Mucosa of descending colon (tissue), 3 donors: ENCODE results near the gene GLDN. TPM values are rescaled to one million over a fixed set of nuclear protein-coding genes. Genes with fewer than 3 reads are reported as not detected.

Experiments used
- ATAC-seq: fragments of 200-7000 bp; cut with Tn5 transposase; one replicate; pipeline ENCODE4 v1.9.1; 2020; ENCODE audit warnings: mild to moderate bottlenecking, moderate library complexity
- DNase-seq, 3 donors: peaks; one replicate each; pipeline ENCODE4 v3.0.0-alpha.2; 2020
- H3K36me3 ChIP-seq: fragments of 200-600 bp; one replicate; pipeline ENCODE4 v1.8.0; 2021; ENCODE audit warnings: low read depth, mild to moderate bottlenecking
- H3K4me1 ChIP-seq: fragments of 200-600 bp; one replicate; pipeline ENCODE4 v1.8.0; 2021; ENCODE audit warnings: low read depth, mild to moderate bottlenecking
- H3K4me3 ChIP-seq: fragments of 200-600 bp; one replicate; pipeline ENCODE4 v1.8.0; 2021; ENCODE audit warnings: mild to moderate bottlenecking
- H3K9me3 ChIP-seq: fragments of 200-600 bp; one replicate; pipeline ENCODE4 v1.8.0; 2021; ENCODE audit warnings: mild to moderate bottlenecking
- intact Hi-C, 2 donors: fragments of 100-400 bp; cut with DNase I in 1 of 2; cut with micrococcal nuclease in 1 of 2; formaldehyde crosslinking; loops; one replicate each; pipeline versions ENCODE4 v1.11.0 to v1.11.1; 2022; cut with DNase I, micrococcal nuclease
- total RNA-seq, 3 donors: library from RNA; stranded (reverse); fragmentation: NEBNext Ultra II Directional in 2 of 3; extraction: Animal tissue kit (Norgen Biotek cat#: 25700) in 2 of 3; gene quantifications; one replicate each; pipeline versions ENCODE4 v1.2.1 to v1.2.4, GENCODE V29; 2021 to 2023
- TF ChIP-seq, protein P1 (sequence below): fragments of 200-600 bp; IDR thresholded peaks from one replicate; pipeline ENCODE4 v1.8.0; 2022; ENCODE audit warnings: antibody characterized with exemption, mild to moderate bottlenecking
- donor health status: DM: no; HTN: no; CAD: no; lungs with moderate emphysema.
- donor health status: DM: no; HTN: no; CAD: no.
- donor health status: DM: no; HTN: yes; CAD: no.

Gene GLDN
- total RNA-seq, 3 donors from 2014 or later: 3.5 to 10.0 (median 5.3) TPM

DNA sequence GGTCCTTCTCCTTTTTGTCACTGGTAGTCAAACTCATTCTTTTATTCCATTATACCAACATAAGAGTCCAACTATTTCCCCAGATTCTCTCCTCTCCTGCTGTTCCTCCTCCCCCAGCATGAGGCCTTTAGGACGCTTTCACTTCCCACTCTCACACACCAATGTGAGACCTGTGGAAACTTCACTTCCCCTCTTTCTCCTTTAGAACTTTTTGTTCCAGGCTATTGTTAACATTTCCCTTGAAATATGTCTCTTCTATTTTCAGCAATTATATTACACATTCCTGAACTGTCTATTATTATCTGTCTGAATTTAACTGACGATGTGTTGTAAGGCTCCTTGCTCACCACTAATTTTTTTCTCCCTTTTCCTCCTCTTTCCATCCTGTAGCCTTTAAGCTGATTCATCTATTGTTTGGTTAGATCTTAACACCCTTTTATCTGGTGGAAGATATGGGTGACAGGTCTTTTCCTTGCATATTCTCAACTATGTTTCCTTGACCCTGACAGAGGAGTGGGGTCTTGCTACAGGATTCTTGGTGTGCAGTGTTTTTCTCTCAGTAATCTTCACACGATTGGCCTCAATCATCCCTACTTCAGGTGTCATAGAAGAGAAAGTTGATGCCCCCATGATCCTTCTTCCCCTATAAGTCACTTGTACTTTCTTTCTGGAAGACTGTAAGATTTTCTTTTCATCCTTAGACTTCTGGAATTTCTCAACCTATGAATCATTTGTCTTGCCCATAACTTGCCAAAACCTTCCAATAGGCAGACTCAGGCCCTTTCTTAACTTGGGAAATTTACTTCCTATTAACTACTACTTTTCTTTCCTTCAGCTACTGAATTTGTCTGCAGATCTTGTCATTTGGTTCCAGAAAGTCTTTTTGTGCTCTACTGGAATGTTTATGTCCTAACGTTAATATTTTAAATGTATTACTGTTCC is 9.0 kb upstream of the GLDN start:
- intact Hi-C loops: no loop called here
- no peak for ATAC-seq
- peaks cover 7% of the 10 kb centered on the region for H3K4me1 ChIP-seq
- no peak for DNase-seq
- H3K9me3 ChIP-seq: no peaks in the 10 kb centered on the region
- H3K4me3 ChIP-seq: no peak overlapping the region
- no peaks in the 10 kb centered on the region for H3K36me3 ChIP-seq
- TF ChIP-seq, protein P1, sequence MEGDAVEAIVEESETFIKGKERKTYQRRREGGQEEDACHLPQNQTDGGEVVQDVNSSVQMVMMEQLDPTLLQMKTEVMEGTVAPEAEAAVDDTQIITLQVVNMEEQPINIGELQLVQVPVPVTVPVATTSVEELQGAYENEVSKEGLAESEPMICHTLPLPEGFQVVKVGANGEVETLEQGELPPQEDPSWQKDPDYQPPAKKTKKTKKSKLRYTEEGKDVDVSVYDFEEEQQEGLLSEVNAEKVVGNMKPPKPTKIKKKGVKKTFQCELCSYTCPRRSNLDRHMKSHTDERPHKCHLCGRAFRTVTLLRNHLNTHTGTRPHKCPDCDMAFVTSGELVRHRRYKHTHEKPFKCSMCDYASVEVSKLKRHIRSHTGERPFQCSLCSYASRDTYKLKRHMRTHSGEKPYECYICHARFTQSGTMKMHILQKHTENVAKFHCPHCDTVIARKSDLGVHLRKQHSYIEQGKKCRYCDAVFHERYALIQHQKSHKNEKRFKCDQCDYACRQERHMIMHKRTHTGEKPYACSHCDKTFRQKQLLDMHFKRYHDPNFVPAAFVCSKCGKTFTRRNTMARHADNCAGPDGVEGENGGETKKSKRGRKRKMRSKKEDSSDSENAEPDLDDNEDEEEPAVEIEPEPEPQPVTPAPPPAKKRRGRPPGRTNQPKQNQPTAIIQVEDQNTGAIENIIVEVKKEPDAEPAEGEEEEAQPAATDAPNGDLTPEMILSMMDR: no peak

DNA sequence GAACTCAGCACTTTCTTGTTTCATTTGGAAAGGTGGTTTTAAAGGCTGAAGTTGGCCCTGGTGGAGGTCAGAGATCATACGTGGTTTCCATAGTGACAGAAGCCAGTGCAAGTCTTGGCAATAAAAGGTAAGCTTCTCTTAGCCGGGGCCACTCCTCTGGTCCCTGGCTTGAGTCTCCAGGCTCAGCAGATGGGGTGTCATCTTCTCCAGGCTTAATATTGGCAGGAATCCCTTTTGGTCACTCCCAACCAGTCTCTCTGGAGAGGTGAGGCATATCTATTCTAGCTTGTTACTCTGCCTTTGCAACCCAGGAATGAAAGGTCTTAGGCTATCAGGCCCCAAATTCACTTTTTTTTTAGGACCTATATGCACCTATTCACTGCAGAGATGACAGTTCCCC is 7.9 kb upstream of the GLDN start:
- intact Hi-C loops: no loop called here
- no peaks in the 10 kb centered on the region for H3K9me3 ChIP-seq
- no peak overlapping the region for H3K4me3 ChIP-seq
- ATAC-seq (no peak), DNase-seq (no peak)
- H3K36me3 ChIP-seq: no peaks in the 10 kb centered on the region
- TF ChIP-seq, protein P1: no peak
- peaks cover 7% of the 10 kb centered on the region for H3K4me1 ChIP-seq

GRCh38 chr15:51334011-51334451 is 7.4 kb upstream of the GLDN start:
- TF ChIP-seq, protein P1: no peak
- Histone ChIP-seq H3K9me3 (no peaks in the 10 kb centered on the region), H3K36me3 (no peaks in the 10 kb centered on the region), H3K4me3 (no peak overlapping the region), H3K4me1 (peaks cover 7% of the 10 kb centered on the region)
- DNase-seq (peak in 1 of 3 donors; percentile 55), ATAC-seq (peak; percentile 72)
- intact Hi-C loops: no loop called here

DNA sequence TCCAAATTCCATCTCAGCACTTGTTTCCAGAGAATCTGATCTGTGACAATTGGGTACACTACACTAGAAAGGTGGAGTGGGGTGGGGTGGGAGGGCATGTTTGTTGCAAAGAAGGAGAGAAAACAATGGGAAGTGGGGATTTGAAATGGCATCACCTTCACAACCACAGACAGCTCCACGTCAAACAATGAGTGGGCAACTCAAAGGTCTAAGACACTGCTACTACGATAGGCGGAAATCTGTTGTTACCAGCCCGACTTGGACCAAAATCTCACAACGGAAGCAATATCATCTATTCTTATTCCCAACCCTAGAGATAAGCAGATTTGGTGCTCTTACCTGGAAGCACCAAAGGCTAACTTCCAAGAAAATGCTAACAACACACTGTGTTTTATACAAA is 6.4 kb upstream of the GLDN start:
- intact Hi-C loops: no loop called here
- H3K4me1 ChIP-seq: peaks cover 7% of the 10 kb centered on the region
- DNase-seq (no peak), ATAC-seq (no peak)
- H3K9me3 ChIP-seq: no peaks in the 10 kb centered on the region
- no peaks in the 10 kb centered on the region for H3K36me3 ChIP-seq
- no peak overlapping the region for H3K4me3 ChIP-seq
- TF ChIP-seq, protein P1: no peak

DNA sequence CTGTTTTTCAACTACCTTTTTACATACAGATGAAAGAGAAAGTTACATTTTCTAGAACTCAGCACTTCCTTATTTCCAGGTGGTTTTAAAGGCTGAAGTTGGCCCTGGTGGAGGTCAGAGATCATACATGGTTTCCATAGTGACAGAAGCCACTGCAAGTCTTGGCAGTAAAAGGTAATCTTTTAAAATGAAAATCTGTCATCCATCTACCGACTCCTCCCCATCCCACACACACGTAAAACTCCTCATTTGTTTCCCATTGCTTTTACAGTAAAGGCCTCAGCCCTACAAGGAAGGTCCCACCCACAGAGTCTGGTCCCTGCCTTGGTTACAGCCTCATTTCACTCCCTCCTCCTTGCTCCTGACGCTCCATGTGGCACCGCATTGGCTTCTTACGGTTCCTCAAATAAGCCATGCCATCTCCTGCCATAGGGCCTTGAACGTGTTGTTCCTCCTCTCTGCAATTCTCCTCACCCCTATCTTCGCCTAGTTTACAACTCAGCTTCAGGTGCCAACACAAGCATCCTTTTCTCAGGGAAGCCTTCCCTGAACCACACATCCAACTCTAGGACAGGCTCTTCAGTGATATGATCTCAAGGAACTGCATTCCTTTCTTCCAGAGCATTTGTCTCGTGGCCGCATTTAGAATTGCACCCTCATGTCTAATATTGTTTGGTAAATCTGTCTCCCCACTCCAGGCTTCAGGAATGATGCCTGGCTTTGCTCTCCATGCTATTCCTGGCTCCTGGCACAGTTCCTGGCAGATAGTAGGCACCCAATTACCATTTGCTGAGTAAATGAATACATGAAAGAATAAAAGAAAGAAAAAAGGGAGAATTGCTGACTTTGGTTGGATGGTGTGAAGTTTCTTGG is 5.7 kb upstream of the GLDN start:
- Histone ChIP-seq H3K9me3 (no peaks in the 10 kb centered on the region), H3K36me3 (no peaks in the 10 kb centered on the region), H3K4me3 (no peak overlapping the region), H3K4me1 (peaks cover 7% of the 10 kb centered on the region)
- intact Hi-C loops: no loop called here
- TF ChIP-seq, protein P1: no peak
- peak in 1 of 3 donors; percentile 33 for DNase-seq
- ATAC-seq: peak; percentile 74
